A549 (cell line): ENCODE measurements around the gene ARHGEF4. TPM values are rescaled to one million over a fixed set of nuclear protein-coding genes. Genes with fewer than 3 reads are reported as not detected.

Experiments
- ATAC-seq, 2 experiments: fragments of 200-7000 bp in 1 of 2; fragments of >200 bp in 1 of 2; cut with Nextera tagmentation in 1 of 2; cut with Tn5 transposase in 1 of 2; 3 replicates each; pipeline versions ENCODE4 v1.8.0 to v1.9.1; 2018 to 2020; ENCODE audit warnings: mild to moderate bottlenecking in 1 of 2, moderate library complexity in 1 of 2
- CTCF ChIA-PET: fragments of 300-600 bp; sonication (Branson Sonifier 250); formaldehyde crosslinking; extraction: SDS; loops from one replicate; lab custom pipeline; 2021; ENCODE audit warnings: antibody characterized with exemption, inconsistent platforms; lab: Yijun Ruan, JAX
- POLR2A ChIA-PET: fragments of 350-600 bp; formaldehyde crosslinking; extraction: SDS; loops from one replicate; lab custom pipeline; 2021; ENCODE audit warnings: antibody characterized with exemption, inconsistent platforms; lab: Yijun Ruan, JAX
- DNase-seq, 2 experiments: peaks; one replicate each; pipeline versions ENCODE4 v3.0.0 to v3.0.0-alpha.2; 2011 to 2016; ENCODE audit warnings: low read depth in 1 of 2, low spot score in 1 of 2
- FAIRE-seq: peaks from 2 replicates; lab custom pipeline; 2011; peaks lifted over from hg19 to GRCh38; lab: Jason Lieb, UNC
- H3K27ac ChIP-seq, 2 experiments: fragments of >200 bp; sonication (Bioruptor Twin); formaldehyde crosslinking; 3 replicates each; pipeline ENCODE4 v1.5.1; 2016 to 2017
- H3K4me1 ChIP-seq: fragments of >200 bp; sonication (Bioruptor Twin); formaldehyde crosslinking; 3 replicates; pipeline ENCODE4 v1.6.1; 2016
- H3K4me2 ChIP-seq: fragments of >200 bp; sonication (Bioruptor Twin); formaldehyde crosslinking; 3 replicates; pipeline ENCODE4 v1.6.1; 2016
- H3K4me3 ChIP-seq: fragments of >200 bp; sonication (Bioruptor Twin); formaldehyde crosslinking; 3 replicates; pipeline ENCODE4 v1.5.1; 2016
- H3K9me3 ChIP-seq: fragments of >200 bp; sonication (Bioruptor Twin); formaldehyde crosslinking; 3 replicates; pipeline ENCODE4 v1.6.1; 2016
- BHLHE40 ChIP-seq: IDR thresholded peaks from 2 replicates; pipeline ENCODE4 v1.6.1; 2012; ENCODE audit warnings: low read depth, low read length, inconsistent platforms
- CBX2 ChIP-seq: fragments of 200-600 bp; sonication (generic); IDR thresholded peaks from 2 replicates; pipeline ENCODE4 v1.6.1; 2016; ENCODE audit warnings: low read depth, mild to moderate bottlenecking, borderline replicate concordance
- CBX8 ChIP-seq: fragments of 200-600 bp; sonication (generic); IDR thresholded peaks from 2 replicates; pipeline ENCODE4 v1.6.1; 2016
- CHD4 ChIP-seq: fragments of 200-600 bp; sonication (generic); IDR thresholded peaks from 2 replicates; pipeline ENCODE4 v1.6.1; 2016; ENCODE audit warnings: antibody characterized with exemption, mild to moderate bottlenecking, borderline replicate concordance
- EHF ChIP-seq: fragments of 250-450 bp; sonication (Bioruptor Pico); IDR thresholded peaks from 2 replicates; pipeline ENCODE4 v1.5.0; 2020; ENCODE audit warnings: mild to moderate bottlenecking
- EHMT2 ChIP-seq: fragments of 200-600 bp; sonication (generic); IDR thresholded peaks from 2 replicates; pipeline ENCODE4 v1.6.1; 2016; ENCODE audit warnings: antibody characterized with exemption, low read depth, mild to moderate bottlenecking, moderate library complexity
- FOSB ChIP-seq: fragments of 250-450 bp; sonication (Bioruptor Pico); IDR thresholded peaks from 2 replicates; pipeline ENCODE4 v1.5.0; 2020; ENCODE audit warnings: mild to moderate bottlenecking, moderate library complexity
- HDAC2 ChIP-seq: fragments of 200-600 bp; sonication (generic); IDR thresholded peaks from 2 replicates; pipeline ENCODE4 v1.6.1; 2016
- HEYL ChIP-seq: fragments of 250-450 bp; sonication (Bioruptor Pico); IDR thresholded peaks from 2 replicates; pipeline ENCODE4 v1.8.0; 2021; ENCODE audit warnings: mild to moderate bottlenecking, moderate library complexity
- HOXA7 ChIP-seq: fragments of 250-450 bp; sonication (Bioruptor Pico); IDR thresholded peaks from 2 replicates; pipeline ENCODE4 v1.5.0; 2020; ENCODE audit warnings: mild to moderate bottlenecking, moderate library complexity
- HOXB13 ChIP-seq: fragments of 250-450 bp; sonication (Bioruptor Pico); IDR thresholded peaks from 2 replicates; pipeline ENCODE4 v1.5.0; 2020; ENCODE audit warnings: low read depth, mild to moderate bottlenecking, moderate library complexity
- HOXB5 ChIP-seq: fragments of 250-450 bp; sonication (Bioruptor Pico); IDR thresholded peaks from 2 replicates; pipeline ENCODE4 v1.5.0; 2020; ENCODE audit warnings: mild to moderate bottlenecking, moderate library complexity
- JUN ChIP-seq, 2 experiments: fragments of >200 bp; sonication (Bioruptor Twin); formaldehyde crosslinking; IDR thresholded peaks; 2 replicates in 1 of 2; 3 replicates in 1 of 2; pipeline ENCODE4 v1.6.1; 2016 to 2017
- JUNB ChIP-seq: fragments of >200 bp; sonication (Bioruptor Twin); formaldehyde crosslinking; IDR thresholded peaks from 2 replicates; pipeline ENCODE4 v1.6.1; 2016
- KDM1A ChIP-seq: fragments of 200-600 bp; sonication (generic); IDR thresholded peaks from 2 replicates; pipeline ENCODE4 v1.6.1; 2016; ENCODE audit warnings: low read depth, mild to moderate bottlenecking
- MAFK ChIP-seq: fragments of 450-650 bp; IDR thresholded peaks from 2 replicates; pipeline ENCODE4 v1.6.1; 2014; ENCODE audit not compliant: partially characterized antibody
- MYC ChIP-seq: IDR thresholded peaks from 2 replicates; pipeline ENCODE4 v1.6.1; 2012; ENCODE audit warnings: mild to moderate bottlenecking, inconsistent platforms, low read length, improper control_type of control experiment, borderline replicate concordance
- NR3C1 ChIP-seq: fragments of >200 bp; sonication (Bioruptor Twin); formaldehyde crosslinking; IDR thresholded peaks from 3 replicates; pipeline ENCODE4 v1.6.1; 2017
- PHF8 ChIP-seq: fragments of 200-600 bp; sonication (generic); IDR thresholded peaks from 2 replicates; pipeline ENCODE4 v1.6.1; 2016; ENCODE audit warnings: low read depth, mild to moderate bottlenecking, antibody characterized with exemption, moderate library complexity, borderline replicate concordance
- POLR2A ChIP-seq: IDR thresholded peaks from 2 replicates; pipeline ENCODE4 v1.6.1; 2012; ENCODE audit warnings: mild to moderate bottlenecking, low read length
- RNF2 ChIP-seq: fragments of 200-600 bp; sonication (generic); IDR thresholded peaks from 2 replicates; pipeline ENCODE4 v1.6.1; 2016; ENCODE audit warnings: low read depth, mild to moderate bottlenecking, antibody characterized with exemption, moderate library complexity, borderline replicate concordance
- SMC3 ChIP-seq: fragments of >200 bp; sonication (Bioruptor Twin); formaldehyde crosslinking; IDR thresholded peaks from 3 replicates; pipeline ENCODE4 v1.6.1; 2018; ENCODE audit warnings: inconsistent platforms
- ZC3H11A ChIP-seq: fragments of 450-650 bp; IDR thresholded peaks from 2 replicates; pipeline ENCODE4 v1.6.1; 2014; ENCODE audit warnings: antibody characterized with exemption, mild to moderate bottlenecking
- ZFP36 ChIP-seq: fragments of 450-650 bp; IDR thresholded peaks from 2 replicates; pipeline ENCODE4 v1.6.1; 2014; ENCODE audit warnings: borderline replicate concordance; ENCODE audit not compliant: partially characterized antibody
- ZSCAN20 ChIP-seq: fragments of 250-450 bp; sonication (Bioruptor Pico); IDR thresholded peaks from 2 replicates; pipeline ENCODE4 v1.8.0; 2022; ENCODE audit warnings: mild to moderate bottlenecking, moderate library complexity
- WGBS: methylation state at CpG from one replicate; pipeline ENCODE4 v1.1.6; 2017; ENCODE audit errors: missing lambda C conversion rate; 5-methylcytosine and 5-hydroxymethylcytosine counted together
- polyA plus RNA-seq, 4 experiments: library from polyadenylated mRNA; depleted of rRNA in 3 of 4; stranded (reverse); fragments of >200 nt; fragmentation: RNase III in 1 of 4; extraction: RNeasy Plus Mini Kit Qiagen cat#74134 plus additional on column Dnase treatment in 1 of 4; gene quantifications; 2 replicates in 3 of 4; 3 replicates in 1 of 4; pipeline ENCODE4 v1.2.3, GENCODE V29; 2011 to 2017
- TF ChIP-seq, protein P1 (sequence below): fragments of >200 bp; sonication (Bioruptor Twin); formaldehyde crosslinking; IDR thresholded peaks from 2 replicates; pipeline ENCODE4 v1.6.1; 2016
- TF ChIP-seq, protein P2 (sequence below): fragments of 250-450 bp; sonication (Bioruptor Pico); IDR thresholded peaks from 2 replicates; pipeline ENCODE4 v1.5.0; 2021; ENCODE audit warnings: mild to moderate bottlenecking, moderate library complexity, borderline replicate concordance
- TF ChIP-seq, protein P3 (sequence below): fragments of >200 bp; sonication (Bioruptor Twin); formaldehyde crosslinking; IDR thresholded peaks from 3 replicates; pipeline ENCODE4 v1.6.1; 2016
- TF ChIP-seq, protein P4 (sequence below): fragments of 450-650 bp; IDR thresholded peaks from 2 replicates; pipeline ENCODE4 v1.6.1; 2014; ENCODE audit warnings: antibody characterized with exemption
- TF ChIP-seq, protein P5 (sequence below): IDR thresholded peaks from 2 replicates; pipeline ENCODE4 v1.6.1; 2012

The ARHGEF4 gene
- polyA plus RNA-seq, 2 of the 4 experiments (the other 2 are of a cell fraction): 1.00 to 2.1 TPM

DNA sequence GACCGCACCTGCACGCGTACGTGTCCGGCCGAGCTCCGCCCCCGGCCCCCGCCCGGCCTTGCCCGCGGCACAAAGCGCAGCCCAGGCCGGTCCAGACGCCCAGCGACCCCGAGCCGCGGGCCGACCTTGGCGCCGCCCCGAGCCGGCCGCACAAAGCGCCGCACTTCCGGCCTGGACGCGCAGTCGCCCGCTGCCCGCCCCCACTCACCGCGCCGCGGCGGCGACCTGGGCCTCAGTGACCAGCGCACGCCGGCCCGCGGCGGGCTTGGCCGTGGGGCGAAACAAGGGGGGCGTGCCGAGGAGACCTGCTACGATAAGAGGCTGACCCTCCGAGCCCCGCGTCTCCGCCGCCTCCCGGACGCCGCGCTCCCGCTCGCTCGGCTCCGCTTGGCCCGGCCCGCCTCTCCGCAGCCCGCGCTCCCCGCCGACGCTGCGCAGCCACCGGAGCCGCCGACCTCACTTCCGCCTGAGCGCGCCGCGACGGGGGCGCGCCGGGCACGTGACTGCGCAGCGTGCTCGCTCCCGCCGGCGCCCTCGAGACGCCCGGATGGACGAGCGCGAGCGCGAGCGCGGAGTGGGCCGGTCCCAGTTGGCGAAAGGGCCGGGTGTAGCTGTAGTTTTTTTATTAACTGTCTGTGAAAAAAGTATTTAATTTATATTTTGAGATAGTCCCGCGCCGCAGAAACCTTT is 256.4 kb downstream of the ARHGEF4 start, which contains the start of gene FAM168B (continued):
- TF ChIP-seq MYC (peak; percentile 69; the same call in 1 of the 2 replicates), JUN (IDR thresholded peaks at IDR 0.05) (peak; percentile 87 to 97), HOXB5 (0 out of 2 replicates have a peak, but pooled peaks have one; percentile 43), BHLHE40 (peak; percentile 96), ZFP36 (no peak), HOXA7 (CRISPR knock-in tag) (no peak), NR3C1 (no peak)
- TF ChIP-seq, protein P1, sequence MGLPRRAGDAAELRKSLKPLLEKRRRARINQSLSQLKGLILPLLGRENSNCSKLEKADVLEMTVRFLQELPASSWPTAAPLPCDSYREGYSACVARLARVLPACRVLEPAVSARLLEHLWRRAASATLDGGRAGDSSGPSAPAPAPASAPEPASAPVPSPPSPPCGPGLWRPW: no peak
- TF ChIP-seq, protein P2, sequence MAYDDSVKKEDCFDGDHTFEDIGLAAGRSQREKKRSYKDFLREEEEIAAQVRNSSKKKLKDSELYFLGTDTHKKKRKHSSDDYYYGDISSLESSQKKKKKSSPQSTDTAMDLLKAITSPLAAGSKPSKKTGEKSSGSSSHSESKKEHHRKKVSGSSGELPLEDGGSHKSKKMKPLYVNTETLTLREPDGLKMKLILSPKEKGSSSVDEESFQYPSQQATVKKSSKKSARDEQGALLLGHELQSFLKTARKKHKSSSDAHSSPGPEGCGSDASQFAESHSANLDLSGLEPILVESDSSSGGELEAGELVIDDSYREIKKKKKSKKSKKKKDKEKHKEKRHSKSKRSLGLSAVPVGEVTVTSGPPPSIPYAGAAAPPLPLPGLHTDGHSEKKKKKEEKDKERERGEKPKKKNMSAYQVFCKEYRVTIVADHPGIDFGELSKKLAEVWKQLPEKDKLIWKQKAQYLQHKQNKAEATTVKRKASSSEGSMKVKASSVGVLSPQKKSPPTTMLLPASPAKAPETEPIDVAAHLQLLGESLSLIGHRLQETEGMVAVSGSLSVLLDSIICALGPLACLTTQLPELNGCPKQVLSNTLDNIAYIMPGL (CRISPR knock-in tag): no peak

DNA sequence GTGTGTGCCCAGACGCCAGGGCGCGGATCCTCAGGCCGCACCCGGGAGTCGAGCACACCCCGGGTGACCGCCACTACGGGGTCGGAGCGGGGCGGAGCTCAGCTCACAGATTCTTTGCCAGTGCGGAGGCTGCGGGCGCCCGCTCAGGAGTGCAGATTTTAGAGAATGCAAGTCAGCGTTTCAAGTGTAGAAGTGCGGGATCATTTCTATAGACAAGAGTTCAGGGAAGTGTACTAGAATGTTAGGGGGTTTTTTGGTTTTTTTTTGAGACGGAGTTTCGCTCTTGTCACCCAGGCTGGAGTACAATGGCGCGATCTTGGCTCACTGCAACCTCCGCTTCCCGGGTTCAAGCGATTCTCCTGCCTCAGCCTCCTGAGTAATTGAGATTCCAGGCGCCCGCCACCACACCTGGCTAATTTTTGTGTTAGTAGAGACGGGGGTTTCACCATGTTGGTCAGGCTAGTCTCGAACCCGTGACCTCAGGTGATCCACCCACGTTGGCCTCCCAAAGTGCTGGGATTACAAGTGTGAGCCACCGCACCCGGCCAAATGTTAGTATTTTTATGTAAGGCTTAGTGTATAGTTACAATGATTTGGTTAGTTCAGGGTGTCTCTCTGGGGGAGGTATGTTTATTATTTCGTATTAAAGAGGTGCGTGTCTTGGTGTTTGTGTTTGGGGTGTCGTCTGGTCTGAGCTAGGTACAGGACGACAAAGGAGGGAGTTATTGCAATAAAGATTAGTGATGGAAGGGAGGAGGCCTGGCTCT is 257.2 kb downstream of the ARHGEF4 start:
- no peak for FAIRE-seq
- Histone ChIP-seq H3K4me2 (peak overlapping the region; percentile 68), H3K4me3 (peak overlapping the region; percentile 88), H3K4me1 (peaks cover 16% of the 10 kb centered on the region; the same call in 2 of the 3 replicates), H3K27ac (peak overlapping the region; percentile 96 to 99), H3K9me3 (no peaks in the 10 kb centered on the region)
- POLR2A ChIA-PET: interaction anchor here (0.5 to 4.0 kb wide), 6 partner anchors 11 to 752 kb away, joined by 3 to 43 read pairs (median 3); partner anchors contain the start of gene PLEKHB2
- DNase-seq: no peak
- CTCF ChIA-PET: interaction anchor here (1.5 to 2.1 kb wide), 2 partner anchors 11 to 25 kb away, joined by 3 to 5 read pairs; partner anchors contain the start of gene PLEKHB2
- WGBS: 4% methylated on average over 37 of the region's 37 CpGs
- ATAC-seq: peak; percentile 89
- TF ChIP-seq HOXB13 (CRISPR knock-in tag) (no peak), KDM1A (0 out of 2 replicates have a peak, but pooled peaks have one; percentile 46), PHF8 (peak; percentile 76; the same call in 1 of the 2 replicates), RNF2 (no peak), HOXB5 (no peak), JUNB (no peak), HEYL (CRISPR knock-in tag) (no peak), HDAC2 (peak; percentile 25; the same call in 1 of the 2 replicates), JUN (IDR thresholded peaks at IDR 0.05) (peak in 1 of 2 experiments; percentile 45; a peak in 2 of 5 replicates), SMC3 (no peak), EHF (CRISPR knock-in tag) (no peak), CHD4 (peak; percentile 27; the same call in 1 of the 2 replicates), POLR2A (no peak), MAFK (peak; percentile 45), FOSB (CRISPR knock-in tag) (no peak), CBX2 (no peak), ZSCAN20 (no peak), EHMT2 (no peak), CBX8 (no peak), ZC3H11A (no peak)
- TF ChIP-seq, protein P1: no peak
- TF ChIP-seq, protein P2 (CRISPR knock-in tag): no peak
- TF ChIP-seq, protein P3, sequence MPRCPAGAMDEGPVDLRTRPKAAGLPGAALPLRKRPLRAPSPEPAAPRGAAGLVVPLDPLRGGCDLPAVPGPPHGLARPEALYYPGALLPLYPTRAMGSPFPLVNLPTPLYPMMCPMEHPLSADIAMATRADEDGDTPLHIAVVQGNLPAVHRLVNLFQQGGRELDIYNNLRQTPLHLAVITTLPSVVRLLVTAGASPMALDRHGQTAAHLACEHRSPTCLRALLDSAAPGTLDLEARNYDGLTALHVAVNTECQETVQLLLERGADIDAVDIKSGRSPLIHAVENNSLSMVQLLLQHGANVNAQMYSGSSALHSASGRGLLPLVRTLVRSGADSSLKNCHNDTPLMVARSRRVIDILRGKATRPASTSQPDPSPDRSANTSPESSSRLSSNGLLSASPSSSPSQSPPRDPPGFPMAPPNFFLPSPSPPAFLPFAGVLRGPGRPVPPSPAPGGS: no peak
- TF ChIP-seq, protein P4, sequence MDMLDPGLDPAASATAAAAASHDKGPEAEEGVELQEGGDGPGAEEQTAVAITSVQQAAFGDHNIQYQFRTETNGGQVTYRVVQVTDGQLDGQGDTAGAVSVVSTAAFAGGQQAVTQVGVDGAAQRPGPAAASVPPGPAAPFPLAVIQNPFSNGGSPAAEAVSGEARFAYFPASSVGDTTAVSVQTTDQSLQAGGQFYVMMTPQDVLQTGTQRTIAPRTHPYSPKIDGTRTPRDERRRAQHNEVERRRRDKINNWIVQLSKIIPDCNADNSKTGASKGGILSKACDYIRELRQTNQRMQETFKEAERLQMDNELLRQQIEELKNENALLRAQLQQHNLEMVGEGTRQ: no peak
- TF ChIP-seq, protein P5, sequence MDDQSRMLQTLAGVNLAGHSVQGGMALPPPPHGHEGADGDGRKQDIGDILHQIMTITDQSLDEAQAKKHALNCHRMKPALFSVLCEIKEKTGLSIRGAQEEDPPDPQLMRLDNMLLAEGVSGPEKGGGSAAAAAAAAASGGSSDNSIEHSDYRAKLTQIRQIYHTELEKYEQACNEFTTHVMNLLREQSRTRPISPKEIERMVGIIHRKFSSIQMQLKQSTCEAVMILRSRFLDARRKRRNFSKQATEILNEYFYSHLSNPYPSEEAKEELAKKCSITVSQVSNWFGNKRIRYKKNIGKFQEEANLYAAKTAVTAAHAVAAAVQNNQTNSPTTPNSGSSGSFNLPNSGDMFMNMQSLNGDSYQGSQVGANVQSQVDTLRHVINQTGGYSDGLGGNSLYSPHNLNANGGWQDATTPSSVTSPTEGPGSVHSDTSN: no peak
